Measurements from ENCODE around the gene LPAR6.

- TF ChIP-seq CTCF (conservative IDR thresholded peaks at IDR 0.05; ENCODE audit: low read depth, low read length) (no peak), EZH2 (IDR thresholded peaks at IDR 0.05; ENCODE audit: low read length, unreplicated experiment) (no peak)
These were observed 36.2 kb upstream of the LPAR6 start for GRCh38 chr13:48448959-48449614.

Measured in PC-3 (cell line).